Measurements from ENCODE around the gene RNF181. TPM values are rescaled to one million over a fixed set of nuclear protein-coding genes. Genes with fewer than 3 reads are reported as not detected.

Gene RNF181
- total RNA-seq, 1 donor from 2014 or later, result 85.9 TPM

- intact Hi-C loops (cut with DNase I), result no loop called here
- H3K27ac ChIP-seq, result peak within 1 kb of the TSS; percentile 90
Measured at GRCh38 chr2:85561280-85562212, 34.0 kb upstream of the RNF181 start, which contains the start of gene GGCX. Gene GGCX (minus strand): TSS chr2:85561493. CDS start chr2:85561428, 65 bp downstream.

GRCh38 chr2:85564144-85564563 is 31.4 kb upstream of the RNF181 start:
- Histone ChIP-seq H3K27ac (no peak overlapping the region), H3K36me3 (peaks cover 2% of the 10 kb centered on the region), H3K4me1 (peaks cover 17% of the 10 kb centered on the region), H3K27me3 (no peaks in the 10 kb centered on the region), H3K9me3 (no peaks in the 10 kb centered on the region), H3K4me3 (no peak overlapping the region)
- TF ChIP-seq CTCF (IDR thresholded peaks at IDR 0.05), result no peak
- intact Hi-C loops (cut with DNase I), result no loop called here
- DNase-seq (no peak), ATAC-seq (peak; percentile 31)

More at GRCh38 chr2:85561280-85562212, 34.0 kb upstream of the RNF181 start, which contains the start of gene GGCX:
- Histone ChIP-seq H3K36me3 (peaks cover 21% of the 10 kb centered on the region), H3K4me3 (peak within 1 kb of the TSS; percentile 72), H3K4me1 (peaks cover 24% of the 10 kb centered on the region), H3K27me3 (no peaks in the 10 kb centered on the region), H3K9me3 (no peaks in the 10 kb centered on the region)
- ATAC-seq (peak; percentile 97), DNase-seq (peak; percentile 99)
- peak; percentile 19 for TF ChIP-seq CTCF (IDR thresholded peaks at IDR 0.05)

- no peaks in the 10 kb centered on the region for H3K36me3 ChIP-seq
- no peaks in the 10 kb centered on the region for H3K4me1 ChIP-seq
- no peaks in the 10 kb centered on the region for H3K27me3 ChIP-seq
- no peak overlapping the region for H3K4me3 ChIP-seq
- intact Hi-C loops (cut with DNase I), result no loop called here
- H3K9me3 ChIP-seq, result no peaks in the 10 kb centered on the region
- DNase-seq (no peak), ATAC-seq (no peak)
- no peak overlapping the region for H3K27ac ChIP-seq
- TF ChIP-seq CTCF (IDR thresholded peaks at IDR 0.05), result no peak
Measured at GRCh38 chr2:85566265-85566664, 29.3 kb upstream of the RNF181 start.

GRCh38 chr2:85575739-85576138 is 19.8 kb upstream of the RNF181 start:
- no peaks in the 10 kb centered on the region for H3K27me3 ChIP-seq
- no peak for TF ChIP-seq CTCF (IDR thresholded peaks at IDR 0.05)
- H3K27ac ChIP-seq, result peak overlapping the region; percentile 94
- DNase-seq (no peak), ATAC-seq (no peak)
- no peaks in the 10 kb centered on the region for H3K9me3 ChIP-seq
- intact Hi-C loops (cut with DNase I), result no loop called here
- peaks cover 2% of the 10 kb centered on the region for H3K36me3 ChIP-seq
- H3K4me3 ChIP-seq, result no peak overlapping the region
- peaks cover 45% of the 10 kb centered on the region for H3K4me1 ChIP-seq

- H3K4me1 ChIP-seq, result peaks cover 45% of the 10 kb centered on the region
- peak overlapping the region; percentile 69 for H3K4me3 ChIP-seq
- intact Hi-C loops (cut with DNase I), result no loop called here
- no peaks in the 10 kb centered on the region for H3K27me3 ChIP-seq
- DNase-seq, result no peak
- ATAC-seq, result no peak
- peak overlapping the region; percentile 94 for H3K27ac ChIP-seq
- no peaks in the 10 kb centered on the region for H3K9me3 ChIP-seq
- peaks cover 15% of the 10 kb centered on the region for H3K36me3 ChIP-seq
- no peak for TF ChIP-seq CTCF (IDR thresholded peaks at IDR 0.05)
Measured at GRCh38 chr2:85577063-85577385, 18.5 kb upstream of the RNF181 start.
